Mesothelial cell of epicardium (in vitro differentiated cells): ENCODE measurements around the gene ARHGAP4. TPM values are rescaled to one million over a fixed set of nuclear protein-coding genes. Genes with fewer than 3 reads are reported as not detected.

Source experiments
- DNase-seq, 2 experiments: peaks; one replicate each; pipeline ENCODE4 v3.0.0; 2021; ENCODE audit warnings: low spot score in 2 of 2; ENCODE audit not compliant: unreplicated experiment in 2 of 2
- H3K27ac Mint-ChIP-seq: 2 replicates; pipeline ENCODE4 v1.8.0; 2021; ENCODE audit warnings: mixed read lengths
- H3K27me3 Mint-ChIP-seq: 2 replicates; pipeline ENCODE4 v1.8.0; 2021; ENCODE audit warnings: low read depth, mixed read lengths
- H3K36me3 Mint-ChIP-seq: 2 replicates; pipeline ENCODE4 v1.8.0; 2021; ENCODE audit warnings: mixed read lengths
- H3K4me1 Mint-ChIP-seq: 2 replicates; pipeline ENCODE4 v1.8.0; 2021; ENCODE audit warnings: mixed read lengths
- H3K4me3 Mint-ChIP-seq: 2 replicates; pipeline ENCODE4 v1.8.0; 2021; ENCODE audit warnings: mild to moderate bottlenecking, moderate library complexity, mixed read lengths
- H3K9me3 Mint-ChIP-seq: 2 replicates; pipeline ENCODE4 v1.8.0; 2021; ENCODE audit warnings: mixed read lengths
- total RNA-seq: library from RNA; stranded (reverse); gene quantifications from 3 replicates; pipeline ENCODE4 v1.2.1, GENCODE V29; 2021
- TF ChIP-seq, protein P1 (sequence below): fragments of 200-600 bp; sonication (generic); IDR thresholded peaks from one replicate; pipeline ENCODE4 v1.5.0; 2021; ENCODE audit warnings: antibody characterized with exemption; ENCODE audit not compliant: unreplicated experiment

The ARHGAP4 gene
- total RNA-seq, 1 donor from 2014 or later = 62.8 TPM

DNA sequence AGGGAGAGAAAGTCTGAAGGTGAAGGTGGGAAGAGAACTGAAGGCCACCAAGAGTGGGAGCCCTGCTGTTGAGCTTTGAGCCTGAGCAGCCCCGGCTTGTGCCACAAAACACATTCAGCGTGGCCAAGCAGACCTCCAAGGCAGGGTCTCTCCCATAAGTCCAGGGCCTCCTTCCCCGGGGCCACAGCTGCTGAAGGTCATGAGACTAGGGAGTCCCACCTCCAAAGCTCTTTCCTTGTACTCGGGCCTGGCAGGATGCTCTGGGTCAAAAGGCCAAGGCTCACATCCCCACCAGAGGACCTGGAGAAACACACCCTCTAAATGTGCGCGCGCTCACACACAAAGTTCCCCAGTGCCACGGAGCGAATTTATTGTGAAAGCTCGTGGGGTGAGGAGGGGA is 3.5 kb upstream of the ARHGAP4 start:
- Mint-ChIP-seq H3K27ac (no peak overlapping the region), H3K4me1 (peaks cover 20% of the 10 kb centered on the region), H3K9me3 (no peaks in the 10 kb centered on the region), H3K27me3 (no peaks in the 10 kb centered on the region), H3K4me3 (no peak overlapping the region), H3K36me3 (peaks cover 8% of the 10 kb centered on the region)
- DNase-seq = no peak
- TF ChIP-seq, protein P1, sequence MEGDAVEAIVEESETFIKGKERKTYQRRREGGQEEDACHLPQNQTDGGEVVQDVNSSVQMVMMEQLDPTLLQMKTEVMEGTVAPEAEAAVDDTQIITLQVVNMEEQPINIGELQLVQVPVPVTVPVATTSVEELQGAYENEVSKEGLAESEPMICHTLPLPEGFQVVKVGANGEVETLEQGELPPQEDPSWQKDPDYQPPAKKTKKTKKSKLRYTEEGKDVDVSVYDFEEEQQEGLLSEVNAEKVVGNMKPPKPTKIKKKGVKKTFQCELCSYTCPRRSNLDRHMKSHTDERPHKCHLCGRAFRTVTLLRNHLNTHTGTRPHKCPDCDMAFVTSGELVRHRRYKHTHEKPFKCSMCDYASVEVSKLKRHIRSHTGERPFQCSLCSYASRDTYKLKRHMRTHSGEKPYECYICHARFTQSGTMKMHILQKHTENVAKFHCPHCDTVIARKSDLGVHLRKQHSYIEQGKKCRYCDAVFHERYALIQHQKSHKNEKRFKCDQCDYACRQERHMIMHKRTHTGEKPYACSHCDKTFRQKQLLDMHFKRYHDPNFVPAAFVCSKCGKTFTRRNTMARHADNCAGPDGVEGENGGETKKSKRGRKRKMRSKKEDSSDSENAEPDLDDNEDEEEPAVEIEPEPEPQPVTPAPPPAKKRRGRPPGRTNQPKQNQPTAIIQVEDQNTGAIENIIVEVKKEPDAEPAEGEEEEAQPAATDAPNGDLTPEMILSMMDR = no peak

DNA sequence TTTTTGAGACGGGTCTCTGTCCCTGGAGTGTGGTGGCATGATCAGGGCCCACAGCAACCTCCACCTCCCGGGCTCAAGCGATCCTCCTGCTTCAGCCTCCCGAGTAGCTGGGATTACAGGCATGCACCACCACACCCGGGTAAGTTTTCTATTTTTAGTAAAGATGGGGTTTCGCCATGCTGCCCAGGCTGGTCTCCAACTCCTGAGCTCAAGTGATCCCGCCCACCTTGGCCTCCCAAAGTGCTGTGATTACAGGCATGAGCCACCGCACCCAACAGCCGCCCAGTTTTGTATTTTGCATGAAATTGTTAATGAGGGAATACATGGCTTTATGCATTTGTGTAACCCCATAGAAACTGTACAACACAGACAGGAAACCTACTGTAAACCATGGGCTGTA is 2.8 kb upstream of the ARHGAP4 start:
- H3K4me3 Mint-ChIP-seq = no peak overlapping the region
- no peak for DNase-seq
- no peaks in the 10 kb centered on the region for H3K27me3 Mint-ChIP-seq
- peaks cover 22% of the 10 kb centered on the region for H3K4me1 Mint-ChIP-seq
- H3K27ac Mint-ChIP-seq = peak overlapping the region; percentile 47
- TF ChIP-seq, protein P1 = no peak
- H3K36me3 Mint-ChIP-seq = peaks cover 8% of the 10 kb centered on the region
- no peaks in the 10 kb centered on the region for H3K9me3 Mint-ChIP-seq

DNA sequence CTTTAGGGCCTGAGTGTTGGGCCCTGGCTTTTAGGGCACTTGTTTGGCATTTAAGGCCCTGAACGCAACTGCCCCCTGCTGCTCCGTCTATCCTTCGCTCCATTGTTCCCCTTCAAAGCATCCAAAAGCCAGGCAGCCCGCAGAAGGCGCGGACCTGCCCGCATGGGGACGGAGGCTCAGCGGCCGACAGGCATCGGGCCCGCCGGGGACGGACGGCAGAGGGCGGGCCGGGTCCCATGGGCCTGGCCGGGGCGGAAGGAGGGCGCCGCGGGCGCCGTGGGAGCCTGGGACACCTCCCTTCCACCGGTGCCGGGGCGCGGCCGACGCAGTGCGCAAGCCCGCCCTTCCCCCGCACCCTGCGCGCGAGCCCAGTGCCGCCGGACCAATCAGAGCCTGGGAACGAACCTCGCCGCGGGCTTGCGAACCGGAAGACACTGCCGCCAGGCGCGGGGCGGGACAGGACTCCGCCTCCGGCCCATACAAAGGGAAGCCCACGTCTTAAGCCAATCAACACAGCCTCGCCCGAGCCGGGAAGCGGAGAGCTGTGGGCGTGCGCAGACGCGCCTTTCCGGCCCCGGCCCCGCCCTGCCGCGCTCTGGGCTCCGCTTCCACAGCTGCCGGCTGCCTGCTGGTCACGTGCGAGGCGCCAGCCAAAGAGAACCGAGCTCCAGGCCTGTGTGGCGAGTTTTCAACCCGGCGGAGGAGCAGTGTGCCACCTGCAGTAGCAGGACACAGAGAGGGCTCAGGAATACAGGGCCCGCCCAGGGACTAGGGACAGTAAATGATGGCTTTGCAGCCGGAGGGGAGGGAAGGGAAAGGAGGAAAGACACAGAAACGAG is 2.1 kb upstream of the ARHGAP4 start:
- Mint-ChIP-seq H3K4me1 (peaks cover 21% of the 10 kb centered on the region), H3K27ac (peak overlapping the region; percentile 98), H3K9me3 (no peaks in the 10 kb centered on the region), H3K36me3 (peaks cover 8% of the 10 kb centered on the region), H3K27me3 (no peaks in the 10 kb centered on the region), H3K4me3 (peak overlapping the region; percentile 78)
- DNase-seq = peak; percentile 85 to 92
- TF ChIP-seq, protein P1 = no peak

- peak overlapping the region; percentile 78 for H3K4me3 Mint-ChIP-seq
- no peaks in the 10 kb centered on the region for H3K27me3 Mint-ChIP-seq
- H3K9me3 Mint-ChIP-seq = no peaks in the 10 kb centered on the region
- DNase-seq = no peak
- TF ChIP-seq, protein P1 = no peak
- peaks cover 8% of the 10 kb centered on the region for H3K36me3 Mint-ChIP-seq
- peak overlapping the region; percentile 92 for H3K27ac Mint-ChIP-seq
- H3K4me1 Mint-ChIP-seq = peaks cover 21% of the 10 kb centered on the region
These were observed 1.5 kb upstream of the ARHGAP4 start for GRCh38 chrX:153927672-153927921.

DNA sequence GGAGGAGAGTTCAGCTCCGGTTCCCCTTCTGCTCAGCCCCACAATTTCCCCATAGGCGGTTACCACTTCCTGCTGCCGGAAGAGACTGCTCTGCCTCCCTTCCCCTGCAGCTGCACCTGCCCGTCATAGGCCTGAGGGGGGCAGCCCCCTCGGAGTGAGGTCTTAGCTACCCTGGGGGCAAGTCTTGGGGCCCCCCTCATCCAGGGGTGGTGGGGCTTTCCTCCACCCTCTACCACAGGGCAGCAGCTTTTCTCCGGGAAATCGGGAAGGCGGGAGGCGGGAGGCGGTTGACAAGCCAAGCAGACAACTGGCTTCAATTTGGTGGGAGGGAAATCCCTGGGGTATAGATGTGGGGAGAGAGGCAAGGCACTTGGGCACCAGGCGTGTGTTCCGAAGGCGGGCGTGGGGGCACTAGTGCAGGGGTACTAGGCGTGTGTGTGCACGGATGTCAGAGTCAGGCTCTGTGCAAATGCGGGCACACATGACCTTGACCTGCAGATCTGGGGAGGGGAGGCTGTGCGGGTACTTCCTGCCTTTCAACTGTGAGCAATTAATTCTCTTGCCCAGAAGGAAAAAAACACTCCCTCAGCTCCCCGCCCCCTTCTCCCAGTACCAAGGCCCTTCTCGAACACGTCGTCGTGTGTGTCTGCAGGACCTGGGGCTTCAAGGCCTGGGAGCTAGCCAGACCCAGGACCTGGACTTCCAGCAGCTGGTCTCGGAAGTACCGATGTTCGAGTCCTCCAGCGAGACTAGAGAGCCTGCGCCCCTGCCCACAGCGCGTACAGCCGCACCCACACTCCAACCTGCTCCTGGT is 1.0 kb upstream of the ARHGAP4 start:
- TF ChIP-seq, protein P1 = no peak
- DNase-seq = no peak
- peak overlapping the region; percentile 92 for H3K27ac Mint-ChIP-seq
- H3K4me1 Mint-ChIP-seq = peaks cover 21% of the 10 kb centered on the region
- H3K27me3 Mint-ChIP-seq = no peaks in the 10 kb centered on the region
- peak overlapping the region; percentile 78 for H3K4me3 Mint-ChIP-seq
- H3K9me3 Mint-ChIP-seq = no peaks in the 10 kb centered on the region
- peaks cover 8% of the 10 kb centered on the region for H3K36me3 Mint-ChIP-seq
